HG03575 (cell line): ENCODE results near the gene NBPF9.
"Not testable (repeated sequence)": the region's sequence is repeated elsewhere in the genome, so short reads cannot be mapped to it uniquely, and the experiment has no call there.

Experiments
- ATAC-seq: cut with Tn5 transposase; IDR thresholded peaks from one replicate; pipeline ENCODE4 v1.9.1; 2021; ENCODE audit not compliant: unreplicated experiment, insufficient number of reproducible peaks, low FRiP score; ENCODE audit errors: extremely low read depth

NBPF9 gene

GRCh38 chr1:149103109-149104081 is at the start of gene NBPF9:
NBPF9 (minus strand) TSS chr1:149103551; CDS start chr1:149082139, 21,412 bp downstream.
- ATAC-seq = not testable (repeated sequence)

GRCh38 chr1:149149909-149150308 is 46.6 kb upstream of the NBPF9 start:
- not testable (repeated sequence) for ATAC-seq

GRCh38 chr1:149137585-149137984 is 34.2 kb upstream of the NBPF9 start:
- not testable (repeated sequence) for ATAC-seq

GRCh38 chr1:149130938-149131337 is 27.6 kb upstream of the NBPF9 start:
- ATAC-seq = not testable (repeated sequence)

- not testable (repeated sequence) for ATAC-seq
These were observed 25.9 kb upstream of the NBPF9 start for GRCh38 chr1:149129245-149129644.

- ATAC-seq = not testable (repeated sequence)
These were observed 23.3 kb upstream of the NBPF9 start for GRCh38 chr1:149126555-149127145.

GRCh38 chr1:149123948-149124926 is 20.9 kb upstream of the NBPF9 start:
- not testable (repeated sequence) for ATAC-seq

- ATAC-seq = not testable (repeated sequence)
These were observed 9.5 kb upstream of the NBPF9 start for GRCh38 chr1:149112828-149113227.

- not testable (repeated sequence) for ATAC-seq
These were observed 7.0 kb upstream of the NBPF9 start for GRCh38 chr1:149110343-149110742.

- not testable (repeated sequence) for ATAC-seq
These were observed 777 bp downstream of the NBPF9 start for GRCh38 chr1:149102574-149102973.

GRCh38 chr1:149098276-149098675 is 5.1 kb downstream of the NBPF9 start:
- not testable (repeated sequence) for ATAC-seq

GRCh38 chr1:149093155-149093554 is 10.2 kb downstream of the NBPF9 start:
- ATAC-seq = not testable (repeated sequence)

- ATAC-seq = not testable (repeated sequence)
These were observed 27.7 kb downstream of the NBPF9 start for GRCh38 chr1:149075505-149076127.

GRCh38 chr1:149064611-149065010 is 38.7 kb downstream of the NBPF9 start:
- not testable (repeated sequence) for ATAC-seq

- ATAC-seq = not testable (repeated sequence)
These were observed 60.3 kb downstream of the NBPF9 start for GRCh38 chr1:149043056-149043455.

- not testable (repeated sequence) for ATAC-seq
These were observed 69.4 kb downstream of the NBPF9 start for GRCh38 chr1:149033916-149034315.

GRCh38 chr1:149024327-149024726 is 79.0 kb downstream of the NBPF9 start:
- ATAC-seq = not testable (repeated sequence)

- not testable (repeated sequence) for ATAC-seq
These were observed 84.8 kb downstream of the NBPF9 start for GRCh38 chr1:149018577-149018976.
